Astrocyte (in vitro differentiated cells and primary cell): ENCODE results near the gene TNFRSF25.

ENCODE experiments used
- EZH2 ChIP-seq: IDR thresholded peaks from 2 replicates; pipeline ENCODE4 v1.6.1; 2012; ENCODE audit warnings: mild to moderate bottlenecking, low read length, inconsistent platforms; ENCODE audit not compliant: insufficient read depth
- TF ChIP-seq, protein P1 (sequence below): IDR thresholded peaks from 2 replicates; pipeline ENCODE4 v1.5.1; 2011; ENCODE audit warnings: low read depth, mild to moderate bottlenecking, inconsistent platforms, low read length, moderate library complexity; ENCODE audit not compliant: insufficient read depth

DNA sequence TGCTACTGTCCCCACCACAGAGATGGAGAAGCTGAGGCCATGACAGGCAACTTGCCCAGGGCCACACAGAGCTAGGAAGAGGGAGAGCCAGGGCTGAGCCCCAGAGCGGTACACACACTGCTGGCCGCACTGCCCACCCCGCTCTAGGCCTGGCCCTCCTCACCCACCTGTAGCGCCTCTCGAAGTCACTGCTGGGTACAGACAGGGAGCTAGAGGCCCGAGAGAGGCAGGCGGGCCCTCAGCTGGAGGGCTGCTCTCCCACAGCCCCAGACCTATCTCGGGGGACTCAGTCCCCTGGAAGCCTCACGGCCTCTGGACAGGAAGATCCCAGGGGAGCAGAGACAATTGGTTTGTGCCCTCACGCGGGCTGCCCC lies 42.8 kb upstream of the TNFRSF25 start:
- TF ChIP-seq, protein P1, sequence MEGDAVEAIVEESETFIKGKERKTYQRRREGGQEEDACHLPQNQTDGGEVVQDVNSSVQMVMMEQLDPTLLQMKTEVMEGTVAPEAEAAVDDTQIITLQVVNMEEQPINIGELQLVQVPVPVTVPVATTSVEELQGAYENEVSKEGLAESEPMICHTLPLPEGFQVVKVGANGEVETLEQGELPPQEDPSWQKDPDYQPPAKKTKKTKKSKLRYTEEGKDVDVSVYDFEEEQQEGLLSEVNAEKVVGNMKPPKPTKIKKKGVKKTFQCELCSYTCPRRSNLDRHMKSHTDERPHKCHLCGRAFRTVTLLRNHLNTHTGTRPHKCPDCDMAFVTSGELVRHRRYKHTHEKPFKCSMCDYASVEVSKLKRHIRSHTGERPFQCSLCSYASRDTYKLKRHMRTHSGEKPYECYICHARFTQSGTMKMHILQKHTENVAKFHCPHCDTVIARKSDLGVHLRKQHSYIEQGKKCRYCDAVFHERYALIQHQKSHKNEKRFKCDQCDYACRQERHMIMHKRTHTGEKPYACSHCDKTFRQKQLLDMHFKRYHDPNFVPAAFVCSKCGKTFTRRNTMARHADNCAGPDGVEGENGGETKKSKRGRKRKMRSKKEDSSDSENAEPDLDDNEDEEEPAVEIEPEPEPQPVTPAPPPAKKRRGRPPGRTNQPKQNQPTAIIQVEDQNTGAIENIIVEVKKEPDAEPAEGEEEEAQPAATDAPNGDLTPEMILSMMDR, result no peak
- no peak for TF ChIP-seq EZH2
